Psoas muscle (tissue), 8 donors: ENCODE data around the gene OXA1L. TPM values are rescaled to one million over a fixed set of nuclear protein-coding genes. Genes with fewer than 3 reads are reported as not detected.
"Not testable (repeated sequence)": the region's sequence is repeated elsewhere in the genome, so short reads cannot be mapped to it uniquely, and the experiment has no call there.

Experiments
- ATAC-seq, 4 donors: fragments of 200-7000 bp; cut with Tn5 transposase; one replicate each; pipeline ENCODE4 v1.9.1; 2020; ENCODE audit warnings: moderate library complexity in 3 of 4, mild to moderate bottlenecking in 2 of 4
- DNase-seq, 2 donors: peaks; one replicate each; pipeline ENCODE4 v3.0.0-alpha.2; 2020
- H3K27ac ChIP-seq: fragments of 200-600 bp; one replicate; pipeline ENCODE4 v1.8.0; 2022
- H3K27me3 ChIP-seq, 3 donors: fragments of 200-600 bp in 1 of 3; one replicate each; pipeline versions ENCODE4 v1.6.1 to v1.8.0; 2013 to 2022; ENCODE audit warnings: low read length in 2 of 3, mild to moderate bottlenecking in 2 of 3, moderate library complexity in 1 of 3; ENCODE audit not compliant: insufficient read depth in 3 of 3
- H3K36me3 ChIP-seq, 2 donors: fragments of 200-600 bp in 1 of 2; one replicate each; pipeline versions ENCODE4 v1.6.1 to v1.8.0; 2013 to 2022; ENCODE audit warnings: low read depth in 1 of 2, mild to moderate bottlenecking in 1 of 2, moderate library complexity in 1 of 2; ENCODE audit not compliant: insufficient read depth in 1 of 2
- H3K4me1 ChIP-seq: fragments of 200-600 bp; one replicate; pipeline ENCODE4 v1.8.0; 2022
- H3K4me3 ChIP-seq: fragments of 200-600 bp; one replicate; pipeline ENCODE4 v1.8.0; 2022; ENCODE audit warnings: mild to moderate bottlenecking
- H3K9me3 ChIP-seq: fragments of 200-600 bp; one replicate; pipeline ENCODE4 v1.8.0; 2022
- WGBS, 3 donors: extraction: QIAGEN DNeasy Blood & Tissue Kit; methylation state at CpG; one replicate each; pipeline versions ENCODE4 v1.1.6 to v1.1.7; 2013; 5-methylcytosine and 5-hydroxymethylcytosine counted together
- intact Hi-C, 2 donors: fragments of 100-400 bp; cut with DNase I; formaldehyde crosslinking; loops; one replicate each; pipeline versions ENCODE4 v1.11.0 to v1.14.2; 2022
- polyA plus RNA-seq, 3 donors: library from polyadenylated mRNA; stranded (reverse); fragments of 200-250 nt; gene quantifications; one replicate each; pipeline ENCODE4 v1.2.3, GENCODE V29; 2013
- total RNA-seq, 4 donors: library from RNA; stranded (reverse); fragmentation: NEBNext Ultra II Directional in 2 of 4; extraction: Animal tissue kit (Norgen Biotek cat#: 25700) in 2 of 4; gene quantifications; one replicate each; pipeline versions ENCODE4 v1.2.1 to v1.2.4, GENCODE V29; 2021 to 2023
- TF ChIP-seq, protein P1 (sequence below): fragments of 200-600 bp; IDR thresholded peaks from one replicate; pipeline ENCODE4 v1.8.0; 2022; ENCODE audit warnings: antibody characterized with exemption
- donor health status: healthy with polysubstance abuse.
- donor health status: DM: no; HTN: no; CAD: no; lungs with moderate emphysema.
- donor health status: Bipolar disorder and iron deficiency.
- donor health status: healthy.
- donor health status: DM: yes; HTN: yes; CAD: no.
- donor health status: DM: no; HTN: no; CAD: no.
- donor health status: DM: no; HTN: no; CAD: no.
- donor health status: DM: yes; HTN: yes; CAD: no.

The OXA1L gene
- total and polyA plus RNA-seq, 7 donors: 90.7 to 168 (median 137) TPM

DNA sequence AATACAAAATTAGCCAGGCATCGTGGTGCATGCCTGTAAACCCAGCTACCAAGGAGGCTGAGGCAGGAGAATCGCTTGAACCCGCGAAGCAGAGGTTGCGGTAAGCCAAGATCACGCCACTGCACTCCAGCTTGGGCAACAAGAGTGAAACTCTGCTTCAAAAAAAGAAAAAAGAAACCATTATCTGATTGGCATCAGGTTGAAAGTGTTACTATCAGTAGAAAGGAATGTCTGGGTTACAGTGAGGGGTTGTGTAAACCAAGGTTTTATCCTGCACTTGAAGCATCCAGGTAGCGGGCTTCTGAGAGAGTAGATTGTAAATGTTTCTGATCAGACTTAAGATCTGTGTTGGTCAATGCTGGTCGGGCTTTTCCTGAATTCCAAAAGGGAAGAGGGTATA is 14.1 kb upstream of the OXA1L start:
- no peak overlapping the region for H3K4me3 ChIP-seq
- intact Hi-C loops: no loop called here
- no peak for ATAC-seq
- DNase-seq: no peak
- H3K36me3 ChIP-seq: no peaks in the 10 kb centered on the region
- H3K27ac ChIP-seq: no peak overlapping the region
- no peaks in the 10 kb centered on the region for H3K9me3 ChIP-seq
- no peaks in the 10 kb centered on the region for H3K4me1 ChIP-seq
- peaks cover 0 to 2% (median 0%) of the 10 kb centered on the region in 3 donors for H3K27me3 ChIP-seq
- TF ChIP-seq, protein P1, sequence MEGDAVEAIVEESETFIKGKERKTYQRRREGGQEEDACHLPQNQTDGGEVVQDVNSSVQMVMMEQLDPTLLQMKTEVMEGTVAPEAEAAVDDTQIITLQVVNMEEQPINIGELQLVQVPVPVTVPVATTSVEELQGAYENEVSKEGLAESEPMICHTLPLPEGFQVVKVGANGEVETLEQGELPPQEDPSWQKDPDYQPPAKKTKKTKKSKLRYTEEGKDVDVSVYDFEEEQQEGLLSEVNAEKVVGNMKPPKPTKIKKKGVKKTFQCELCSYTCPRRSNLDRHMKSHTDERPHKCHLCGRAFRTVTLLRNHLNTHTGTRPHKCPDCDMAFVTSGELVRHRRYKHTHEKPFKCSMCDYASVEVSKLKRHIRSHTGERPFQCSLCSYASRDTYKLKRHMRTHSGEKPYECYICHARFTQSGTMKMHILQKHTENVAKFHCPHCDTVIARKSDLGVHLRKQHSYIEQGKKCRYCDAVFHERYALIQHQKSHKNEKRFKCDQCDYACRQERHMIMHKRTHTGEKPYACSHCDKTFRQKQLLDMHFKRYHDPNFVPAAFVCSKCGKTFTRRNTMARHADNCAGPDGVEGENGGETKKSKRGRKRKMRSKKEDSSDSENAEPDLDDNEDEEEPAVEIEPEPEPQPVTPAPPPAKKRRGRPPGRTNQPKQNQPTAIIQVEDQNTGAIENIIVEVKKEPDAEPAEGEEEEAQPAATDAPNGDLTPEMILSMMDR: no peak
- WGBS, 3 donors: 92 to 95% (median 93%) methylated on average over 8 of the region's 8 CpGs

DNA sequence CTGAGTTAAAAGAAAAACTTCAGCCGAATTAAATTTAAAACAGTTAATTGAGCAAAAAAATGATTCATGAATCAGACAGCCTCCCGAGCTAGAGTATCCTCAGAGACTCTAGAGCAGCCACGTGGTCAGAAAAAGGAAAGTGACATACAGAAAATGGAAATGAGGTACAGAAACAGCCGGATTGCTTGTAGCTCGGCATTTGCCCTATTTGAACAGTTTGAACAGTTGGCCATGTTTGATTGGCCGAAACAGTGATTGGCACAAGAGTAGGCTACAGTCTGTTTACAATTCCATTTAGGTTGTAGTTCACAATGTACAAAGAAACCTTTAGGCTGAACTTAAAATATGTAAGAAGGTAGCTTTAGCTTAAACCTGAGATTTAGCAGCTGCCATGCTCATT is 12.9 kb upstream of the OXA1L start:
- intact Hi-C loops: no loop called here
- ATAC-seq (no peak), DNase-seq (no peak)
- H3K4me1 ChIP-seq: no peaks in the 10 kb centered on the region
- no peak overlapping the region for H3K27ac ChIP-seq
- TF ChIP-seq, protein P1: no peak
- 42 to 64% (median 50%) methylated on average over 6 of the region's 6 CpGs for WGBS, 3 donors
- no peak overlapping the region for H3K4me3 ChIP-seq
- H3K9me3 ChIP-seq: no peaks in the 10 kb centered on the region
- peaks cover 0 to 2% (median 0%) of the 10 kb centered on the region in 3 donors for H3K27me3 ChIP-seq
- H3K36me3 ChIP-seq: no peaks in the 10 kb centered on the region

DNA sequence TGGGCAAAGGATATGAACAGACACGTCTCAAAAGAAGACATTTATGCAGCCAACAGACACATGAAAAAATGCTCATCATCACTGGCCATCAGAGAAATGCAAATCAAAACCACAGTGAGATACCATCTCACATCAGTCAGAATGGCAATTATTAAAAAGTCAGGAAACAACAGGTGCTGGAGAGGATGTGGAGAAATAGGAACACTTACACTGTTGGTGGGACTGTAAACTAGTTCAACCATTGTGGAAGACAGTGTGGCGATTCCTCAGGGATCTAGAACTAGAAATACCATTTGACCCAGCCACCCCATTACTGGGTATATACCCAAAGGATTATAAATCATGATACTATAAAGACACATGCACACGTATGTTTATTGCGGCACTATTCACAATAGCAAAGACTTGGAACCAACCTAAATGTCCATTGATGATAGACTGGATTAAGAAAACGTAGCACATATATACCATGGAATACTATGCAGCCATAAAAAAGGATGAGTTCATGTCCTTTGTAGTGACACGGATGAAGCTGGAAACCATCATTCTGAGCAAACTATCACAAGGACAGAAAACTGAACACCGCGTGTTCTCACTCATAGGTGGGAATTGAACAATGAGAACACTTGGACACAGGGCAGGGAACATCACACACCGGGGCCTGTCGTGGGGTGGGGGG is 8.4 kb upstream of the OXA1L start:
- 89 to 94% (median 90%) methylated on average over 9 of the region's 10 CpGs for WGBS, 3 donors
- H3K4me3 ChIP-seq, H3K27ac ChIP-seq, H3K36me3 ChIP-seq, ATAC-seq, H3K9me3 ChIP-seq, H3K27me3 ChIP-seq, intact Hi-C loops, H3K4me1 ChIP-seq, DNase-seq: not testable (repeated sequence)

DNA sequence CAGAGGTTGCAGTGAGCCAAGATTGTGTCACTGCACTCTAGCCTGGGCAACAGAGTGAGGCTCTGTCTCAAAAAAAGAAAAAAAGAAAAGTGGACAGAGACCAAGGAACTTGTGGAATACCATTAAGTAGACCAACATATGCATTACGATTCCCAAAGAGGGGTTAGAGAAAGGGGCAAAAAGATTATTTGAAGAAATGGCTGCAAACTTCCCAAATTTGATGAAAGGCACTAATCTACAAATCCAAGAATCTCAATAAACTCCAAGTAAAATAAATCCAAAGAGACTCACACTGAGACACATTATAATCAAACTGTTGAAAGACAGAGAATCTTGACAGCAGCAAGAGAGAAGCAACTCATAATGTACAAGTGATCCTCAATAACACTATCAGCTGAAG is 4.8 kb upstream of the OXA1L start:
- H3K4me1 ChIP-seq: no peaks in the 10 kb centered on the region
- DNase-seq (no peak), ATAC-seq (no peak)
- H3K9me3 ChIP-seq: peaks cover 9% of the 10 kb centered on the region
- 93 to 96% (median 94%) methylated on average over 1 of the region's 1 CpG for WGBS, 3 donors
- H3K27me3 ChIP-seq: no peaks in the 10 kb centered on the region
- H3K36me3 ChIP-seq: peaks cover 4% of the 10 kb centered on the region in 2 donors
- intact Hi-C loops: no loop called here
- H3K4me3 ChIP-seq: no peak overlapping the region
- H3K27ac ChIP-seq: no peak overlapping the region
- TF ChIP-seq, protein P1: no peak

DNA sequence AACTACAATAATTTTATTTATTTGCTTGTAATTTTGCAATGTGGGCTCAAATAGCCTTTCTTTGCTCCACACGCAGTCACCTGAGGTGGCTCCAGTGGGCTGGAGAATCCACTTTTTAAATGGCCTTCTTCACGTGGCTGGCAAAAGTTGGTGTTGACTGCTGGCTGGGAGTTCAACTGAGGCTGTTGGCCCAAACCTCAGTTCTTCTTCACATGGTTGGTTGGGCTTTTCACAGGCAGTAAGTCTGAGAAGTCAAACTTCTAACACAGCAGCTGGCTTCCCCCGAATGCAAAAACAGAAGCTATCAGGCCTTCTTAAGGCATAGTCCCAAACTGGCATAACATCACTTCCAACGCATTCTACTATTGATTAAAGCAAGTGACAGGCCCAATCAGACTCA is 2.1 kb upstream of the OXA1L start:
- 59 to 67% (median 61%) methylated on average over 4 of the region's 4 CpGs for WGBS, 3 donors
- Histone ChIP-seq H3K4me3 (no peak overlapping the region), H3K36me3 (peaks cover 5 to 21% of the 10 kb centered on the region in 2 donors), H3K9me3 (peaks cover 9% of the 10 kb centered on the region), H3K27me3 (no peaks in the 10 kb centered on the region), H3K4me1 (peaks cover 12% of the 10 kb centered on the region), H3K27ac (no peak overlapping the region)
- intact Hi-C loops: no loop called here
- TF ChIP-seq, protein P1: no peak
- DNase-seq: no peak
- no peak for ATAC-seq
